Endothelial cell of umbilical vein (primary cell): Measurements from ENCODE around the gene ITGB1BP1. TPM values are rescaled to one million over a fixed set of nuclear protein-coding genes. Genes with fewer than 3 reads are reported as not detected.

Experiments used
- BruUV-seq: library from RNA; stranded (reverse); fragments of 400-500 nt; replicated peaks from 2 replicates; lab custom pipeline; 2021; lab: Mats Ljungman, UMichigan
- CTCF ChIA-PET: fragments of 300-600, 350-600 bp; sonication (Branson Sonifier 250); formaldehyde crosslinking; loops from one replicate; lab custom pipeline; 2021; ENCODE audit warnings: antibody characterized with exemption, inconsistent platforms; lab: Charles Lee
- POLR2A ChIA-PET: fragments of 300-600, 350-600 bp; sonication (Branson Sonifier 250); formaldehyde crosslinking; loops from one replicate; lab custom pipeline; 2021; ENCODE audit warnings: antibody characterized with exemption, inconsistent platforms; lab: Charles Lee
- DNase-seq: peaks from one replicate; pipeline ENCODE4 v3.0.0-alpha.2; 2011; ENCODE audit warnings: low read depth, low spot score
- FAIRE-seq: peaks from 2 replicates; lab custom pipeline; 2011; peaks lifted over from hg19 to GRCh38; lab: Jason Lieb, UNC
- H2AFZ ChIP-seq: 2 replicates; pipeline ENCODE4 v1.6.0; 2012; ENCODE audit warnings: low read depth, low read length, control low read depth, inconsistent platforms
- H3K27ac ChIP-seq: 2 replicates; pipeline ENCODE4 v1.5.1; 2011; ENCODE audit warnings: low read depth, mild to moderate bottlenecking, control low read depth, low read length, moderate library complexity; ENCODE audit not compliant: insufficient read depth
- H3K27me3 ChIP-seq, 2 experiments: 2 replicates each; pipeline versions ENCODE4 v1.6.0 to v1.6.1; 2011; ENCODE audit warnings: low read length in 2 of 2, mixed read lengths in 1 of 2; ENCODE audit not compliant: control insufficient read depth in 2 of 2, insufficient read depth in 2 of 2
- H3K36me3 ChIP-seq, 2 experiments: 2 replicates in 1 of 2; 3 replicates in 1 of 2; pipeline ENCODE4 v1.5.1; 2011; ENCODE audit warnings: low read length in 2 of 2, mild to moderate bottlenecking in 1 of 2, moderate library complexity in 1 of 2; ENCODE audit not compliant: control insufficient read depth in 2 of 2, insufficient read depth in 2 of 2; ENCODE audit errors: extremely low read depth in 1 of 2
- H3K4me1 ChIP-seq: 3 replicates; pipeline ENCODE4 v1.5.1; 2011; ENCODE audit warnings: mild to moderate bottlenecking, low read length; ENCODE audit not compliant: control insufficient read depth, insufficient read depth; ENCODE audit errors: extremely low read depth
- H3K4me2 ChIP-seq: 2 replicates; pipeline ENCODE4 v1.6.1; 2011; ENCODE audit warnings: low read length, control low read depth, mixed read lengths; ENCODE audit not compliant: insufficient read depth
- H3K4me3 ChIP-seq, 3 experiments: fragments of 200-600 bp in 1 of 3; sonication (generic), shearing (Covaris generic) in 1 of 3; replicated peaks in 1 of 3; 2 replicates each; pipeline ENCODE4 v1.5.1; 2011 to 2016; ENCODE audit warnings: control low read depth in 3 of 3, low read length in 3 of 3, mild to moderate bottlenecking in 2 of 3, inconsistent platforms in 1 of 3, low read depth in 1 of 3, moderate library complexity in 1 of 3; ENCODE audit not compliant: insufficient read depth in 1 of 3
- H3K79me2 ChIP-seq: 2 replicates; pipeline ENCODE4 v1.6.0; 2012; ENCODE audit warnings: low read length, inconsistent platforms; ENCODE audit not compliant: control insufficient read depth, insufficient read depth
- H3K9ac ChIP-seq: replicated peaks from 2 replicates; pipeline ENCODE3; 2011; ENCODE audit warnings: low read length, control low read depth; ENCODE audit not compliant: insufficient read depth; ENCODE audit errors: extremely low read depth
- H3K9me1 ChIP-seq: replicated peaks from 3 replicates; pipeline ENCODE4 v1.6.0; 2011; ENCODE audit warnings: mild to moderate bottlenecking, low read length; ENCODE audit not compliant: control insufficient read depth, insufficient read depth; ENCODE audit errors: extremely low read depth
- H3K9me3 ChIP-seq: replicated peaks from 2 replicates; pipeline ENCODE4 v1.5.1; 2012; ENCODE audit warnings: low read length, inconsistent platforms; ENCODE audit not compliant: control insufficient read depth, insufficient read depth
- H4K20me1 ChIP-seq: replicated peaks from 2 replicates; pipeline ENCODE3; 2011; ENCODE audit warnings: mild to moderate bottlenecking, low read length; ENCODE audit not compliant: control insufficient read depth, insufficient read depth; ENCODE audit errors: extremely low read depth
- EZH2 ChIP-seq: IDR thresholded peaks from 2 replicates; pipeline ENCODE4 v1.6.1; 2012; ENCODE audit warnings: borderline replicate concordance, low read depth, mild to moderate bottlenecking, moderate library complexity, low read length, inconsistent platforms; ENCODE audit not compliant: severe bottlenecking
- FOS ChIP-seq: IDR thresholded peaks from 2 replicates; pipeline ENCODE4 v1.6.1; 2011; ENCODE audit warnings: mild to moderate bottlenecking, low read length, moderate library complexity, borderline replicate concordance; ENCODE audit not compliant: insufficient read depth
- GATA2 ChIP-seq: IDR thresholded peaks from 2 replicates; pipeline ENCODE4 v1.7.0; 2011; ENCODE audit warnings: low read depth, mild to moderate bottlenecking, moderate library complexity, mixed read lengths, low read length; ENCODE audit not compliant: insufficient read length, insufficient read depth
- JUN ChIP-seq: IDR thresholded peaks from 2 replicates; pipeline ENCODE4 v1.6.1; 2011; ENCODE audit warnings: borderline replicate concordance, low read depth; ENCODE audit not compliant: insufficient read length, insufficient read depth
- MYC ChIP-seq: IDR thresholded peaks from one replicate; pipeline ENCODE4 v1.6.1; 2011; ENCODE audit warnings: mild to moderate bottlenecking, low read depth, low read length
- POLR2A ChIP-seq: IDR thresholded peaks from 2 replicates; pipeline ENCODE4 v1.6.1; 2012; ENCODE audit warnings: low read depth, mild to moderate bottlenecking, control low read depth, low read length
- POLR2AphosphoS5 ChIP-seq: IDR thresholded peaks from 2 replicates; pipeline ENCODE4 v1.6.1; 2012; ENCODE audit warnings: low read depth, mild to moderate bottlenecking, control low read depth, low read length, moderate library complexity; ENCODE audit not compliant: insufficient read depth
- dilution Hi-C: fragments of 300-500 bp; cut with MboI; formaldehyde crosslinking; loops from one replicate; pipeline ENCODE4 v1.15.0; 2019; ENCODE audit warnings: low sequenced_read_pairs; ENCODE audit not compliant: extremely low pct_ligation_motif_present
- intact Hi-C: fragments of 100-400 bp; cut with micrococcal nuclease; formaldehyde crosslinking; loops from one replicate; pipeline ENCODE4 v1.10.0; 2022
- polyA plus RNA-seq, 4 experiments: library from polyadenylated mRNA; depleted of rRNA in 3 of 4; stranded (reverse) in 3 of 4; unstranded in 1 of 4; fragments of >200 nt; gene quantifications; 2 replicates each; pipeline versions ENCODE4 v1.2.1 to v1.2.3, GENCODE V29; 2011 to 2012; ENCODE audit warnings: missing spikeins in 1 of 4
- total RNA-seq: library from RNA; stranded (reverse); gene quantifications from 2 replicates; pipeline ENCODE4 v1.2.3, GENCODE V29; 2021
- TF ChIP-seq, protein P1 (sequence below), 2 donors: IDR thresholded peaks; 1 replicate in 1 of 2; 2 replicates in 1 of 2; pipeline ENCODE4 v1.5.1; 2011; ENCODE audit warnings: low read length in 2 of 2, mild to moderate bottlenecking in 2 of 2, moderate library complexity in 2 of 2, control low read depth in 1 of 2, inconsistent platforms in 1 of 2, low read depth in 1 of 2; ENCODE audit not compliant: insufficient read depth in 1 of 2; ENCODE audit errors: extremely low read depth in 1 of 2
- TF ChIP-seq, protein P2 (sequence below): IDR thresholded peaks from 2 replicates; pipeline ENCODE4 v1.6.1; 2011; ENCODE audit not compliant: insufficient read depth, insufficient read length

Gene ITGB1BP1
- total and polyA plus RNA-seq, 2 donors (not counting 3 experiments of a cell fraction or from before 2014, with no cell fraction given): 45.0 to 170 TPM

DNA sequence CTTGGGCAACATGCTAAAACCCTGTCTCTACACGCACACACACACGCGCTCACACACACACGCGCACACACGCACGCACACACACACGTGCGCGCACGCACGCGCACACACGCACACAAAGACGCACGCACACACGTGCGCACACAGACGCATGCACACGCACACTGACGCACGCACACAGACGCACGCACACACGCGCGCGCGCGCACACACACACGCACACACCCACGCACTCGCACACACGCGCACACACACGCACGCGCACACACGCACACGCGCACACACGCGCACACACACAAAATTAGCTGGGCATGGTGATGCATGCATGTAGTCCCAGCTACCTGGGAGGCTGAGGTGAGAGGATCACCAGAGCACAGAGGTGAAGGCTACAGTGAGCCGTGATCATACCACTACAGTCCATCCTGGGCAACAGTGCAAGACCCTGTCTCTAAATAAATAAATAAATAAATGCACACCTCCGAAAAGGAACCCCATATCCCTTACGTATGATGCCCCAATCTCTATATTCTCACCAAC, 42.9 kb upstream of the ITGB1BP1 start:
- dilution Hi-C loops (no loop called here), intact Hi-C loops (no loop called here)
- no peaks in the 10 kb centered on the region for H3K79me2 ChIP-seq
- peaks cover 0 to 3% of the 10 kb centered on the region in 2 experiments for H3K36me3 ChIP-seq
- H2AFZ ChIP-seq: no peak overlapping the region
- no peaks in the 10 kb centered on the region for H4K20me1 ChIP-seq
- ChIA-PET POLR2A (no interaction called here), CTCF (no interaction called here)
- no peaks in the 10 kb centered on the region for H3K27me3 ChIP-seq
- TF ChIP-seq MYC (no peak), POLR2AphosphoS5 (no peak), FOS (no peak), JUN (no peak), POLR2A (no peak), EZH2 (no peak), GATA2 (no peak)
- TF ChIP-seq, protein P1, sequence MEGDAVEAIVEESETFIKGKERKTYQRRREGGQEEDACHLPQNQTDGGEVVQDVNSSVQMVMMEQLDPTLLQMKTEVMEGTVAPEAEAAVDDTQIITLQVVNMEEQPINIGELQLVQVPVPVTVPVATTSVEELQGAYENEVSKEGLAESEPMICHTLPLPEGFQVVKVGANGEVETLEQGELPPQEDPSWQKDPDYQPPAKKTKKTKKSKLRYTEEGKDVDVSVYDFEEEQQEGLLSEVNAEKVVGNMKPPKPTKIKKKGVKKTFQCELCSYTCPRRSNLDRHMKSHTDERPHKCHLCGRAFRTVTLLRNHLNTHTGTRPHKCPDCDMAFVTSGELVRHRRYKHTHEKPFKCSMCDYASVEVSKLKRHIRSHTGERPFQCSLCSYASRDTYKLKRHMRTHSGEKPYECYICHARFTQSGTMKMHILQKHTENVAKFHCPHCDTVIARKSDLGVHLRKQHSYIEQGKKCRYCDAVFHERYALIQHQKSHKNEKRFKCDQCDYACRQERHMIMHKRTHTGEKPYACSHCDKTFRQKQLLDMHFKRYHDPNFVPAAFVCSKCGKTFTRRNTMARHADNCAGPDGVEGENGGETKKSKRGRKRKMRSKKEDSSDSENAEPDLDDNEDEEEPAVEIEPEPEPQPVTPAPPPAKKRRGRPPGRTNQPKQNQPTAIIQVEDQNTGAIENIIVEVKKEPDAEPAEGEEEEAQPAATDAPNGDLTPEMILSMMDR (IDR thresholded peaks at IDR 0.05; ENCODE audit: extremely low read depth in 1 of 2, insufficient read depth in 1 of 2, low read depth in 1 of 2, low read length in 2 of 2): no peak
- TF ChIP-seq, protein P2, sequence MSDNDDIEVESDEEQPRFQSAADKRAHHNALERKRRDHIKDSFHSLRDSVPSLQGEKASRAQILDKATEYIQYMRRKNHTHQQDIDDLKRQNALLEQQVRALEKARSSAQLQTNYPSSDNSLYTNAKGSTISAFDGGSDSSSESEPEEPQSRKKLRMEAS: no peak
- H3K4me1 ChIP-seq: no peaks in the 10 kb centered on the region
- no TSS peak for BruUV-seq
- no peaks in the 10 kb centered on the region for H3K9me1 ChIP-seq
- FAIRE-seq (no peak), DNase-seq (no peak)
- no peak overlapping the region for H3K27ac ChIP-seq
- no peak overlapping the region for H3K4me3 ChIP-seq
- H3K4me2 ChIP-seq: no peak overlapping the region
- H3K9me3 ChIP-seq: no peaks in the 10 kb centered on the region
- H3K9ac ChIP-seq: no peak overlapping the region
